NOMO-1 treated with DMSO at 0.1 percent for 48 hours (cell line): ENCODE results near the gene ATP5PB.

Experiments used
- DNase-seq: peaks from one replicate; lab custom pipeline; 2025; ENCODE audit not compliant: unreplicated experiment; lab: John Stamatoyannopoulos, UW

The ATP5PB gene

GRCh38 chr1:111474521-111474920 is 25.3 kb downstream of the ATP5PB start:
- DNase-seq, result no peak

- DNase-seq, result peak; percentile 21
Measured at GRCh38 chr1:111475701-111476100, 26.4 kb downstream of the ATP5PB start.

- DNase-seq, result no peak
Measured at GRCh38 chr1:111476214-111476613, 26.9 kb downstream of the ATP5PB start.

GRCh38 chr1:111476761-111477309 is 27.6 kb downstream of the ATP5PB start:
- peak; percentile 74 for DNase-seq

- peak; percentile 40 for DNase-seq
Measured at GRCh38 chr1:111480674-111481073, 31.4 kb downstream of the ATP5PB start.

- DNase-seq, result peak; percentile 82
Measured at GRCh38 chr1:111481387-111482221, 32.3 kb downstream of the ATP5PB start.

- DNase-seq, result no peak
Measured at GRCh38 chr1:111483166-111483565, 33.9 kb downstream of the ATP5PB start.

- DNase-seq, result no peak
Measured at GRCh38 chr1:111483876-111484275, 34.6 kb downstream of the ATP5PB start.

- DNase-seq, result no peak
Measured at GRCh38 chr1:111484391-111485026, 35.2 kb downstream of the ATP5PB start.

GRCh38 chr1:111486431-111486830 is 37.2 kb downstream of the ATP5PB start:
- DNase-seq, result no peak

- no peak for DNase-seq
Measured at GRCh38 chr1:111487133-111487532, 37.9 kb downstream of the ATP5PB start.

- no peak for DNase-seq
Measured at GRCh38 chr1:111488669-111489068, 39.4 kb downstream of the ATP5PB start.

- peak; percentile 41 for DNase-seq
Measured at GRCh38 chr1:111489604-111490003, 40.3 kb downstream of the ATP5PB start.

- DNase-seq, result no peak
Measured at GRCh38 chr1:111490220-111490619, 41.0 kb downstream of the ATP5PB start.

GRCh38 chr1:111491070-111491469 is 41.8 kb downstream of the ATP5PB start:
- no peak for DNase-seq

- DNase-seq, result no peak
Measured at GRCh38 chr1:111496398-111496797, 47.1 kb downstream of the ATP5PB start.

- peak; percentile 72 for DNase-seq
Measured at GRCh38 chr1:111497592-111497991, 48.3 kb downstream of the ATP5PB start.

GRCh38 chr1:111499026-111499785 is 49.9 kb downstream of the ATP5PB start:
- no peak for DNase-seq

- DNase-seq, result no peak
Measured at GRCh38 chr1:111501645-111502044, 52.4 kb downstream of the ATP5PB start.

GRCh38 chr1:111503585-111504060 is 54.4 kb downstream of the ATP5PB start, which contains the start of the genes ADORA3 and TMIGD3:
TSS of gene ADORA3 (minus strand) at chr1:111503633. CDS start at chr1:111503354, 279 bp downstream.
TSS of gene TMIGD3 (minus strand) at chr1:111503633. CDS start at chr1:111503354, 279 bp downstream.
- peak; percentile 95 for DNase-seq

- DNase-seq, result no peak
Measured at GRCh38 chr1:111504097-111504496, 54.8 kb downstream of the ATP5PB start.
